DMS114 treated with DMSO at 0.1 percent for 48 hours (cell line): ENCODE data around the gene CALCOCO1.
"Not testable (repeated sequence)": the region's sequence is repeated elsewhere in the genome, so short reads cannot be mapped to it uniquely, and the experiment has no call there.

Source experiments
- DNase-seq: peaks from one replicate; lab custom pipeline; 2025; ENCODE audit not compliant: unreplicated experiment; lab: John Stamatoyannopoulos, UW

The CALCOCO1 gene

GRCh38 chr12:53727310-53728041 is at the start of gene CALCOCO1:
TSS of gene CALCOCO1 (minus strand) at chr12:53727452. CDS start at chr12:53725242, 2,210 bp downstream.
- DNase-seq, result peak; percentile 99

- DNase-seq, result no peak
Measured at GRCh38 chr12:53776872-53777271, 49.6 kb upstream of the CALCOCO1 start.

GRCh38 chr12:53775478-53776145 is 48.4 kb upstream of the CALCOCO1 start:
- no peak for DNase-seq

- DNase-seq, result no peak
Measured at GRCh38 chr12:53770281-53770680, 43.0 kb upstream of the CALCOCO1 start.

GRCh38 chr12:53768976-53769375 is 41.7 kb upstream of the CALCOCO1 start:
- no peak for DNase-seq

- DNase-seq, result no peak
Measured at GRCh38 chr12:53766881-53767280, 39.6 kb upstream of the CALCOCO1 start.

GRCh38 chr12:53765891-53766290 is 38.6 kb upstream of the CALCOCO1 start:
- no peak for DNase-seq

GRCh38 chr12:53764615-53765014 is 37.4 kb upstream of the CALCOCO1 start:
- no peak for DNase-seq

- DNase-seq, result not testable (repeated sequence)
Measured at GRCh38 chr12:53762793-53763192, 35.5 kb upstream of the CALCOCO1 start.

GRCh38 chr12:53761306-53761705 is 34.1 kb upstream of the CALCOCO1 start:
- no peak for DNase-seq

GRCh38 chr12:53759261-53759660 is 32.0 kb upstream of the CALCOCO1 start:
- no peak for DNase-seq

- no peak for DNase-seq
Measured at GRCh38 chr12:53758730-53759103, 31.5 kb upstream of the CALCOCO1 start.

GRCh38 chr12:53758081-53758729 is 31.0 kb upstream of the CALCOCO1 start:
- no peak for DNase-seq

- no peak for DNase-seq
Measured at GRCh38 chr12:53757101-53757770, 30.0 kb upstream of the CALCOCO1 start.

GRCh38 chr12:53756300-53757100 is 29.2 kb upstream of the CALCOCO1 start:
- no peak for DNase-seq

GRCh38 chr12:53755893-53756292 is 28.6 kb upstream of the CALCOCO1 start:
- no peak for DNase-seq

GRCh38 chr12:53755451-53755891 is 28.2 kb upstream of the CALCOCO1 start:
- no peak for DNase-seq

GRCh38 chr12:53754633-53755264 is 27.5 kb upstream of the CALCOCO1 start:
- DNase-seq, result no peak

- no peak for DNase-seq
Measured at GRCh38 chr12:53754188-53754585, 26.9 kb upstream of the CALCOCO1 start.

- DNase-seq, result no peak
Measured at GRCh38 chr12:53752621-53753020, 25.4 kb upstream of the CALCOCO1 start.
